DMS79 treated with DMSO at 0.1 percent for 48 hours (cell line): ENCODE data around the gene GIPC2.
"Not testable (repeated sequence)": the region's sequence is repeated elsewhere in the genome, so short reads cannot be mapped to it uniquely, and the experiment has no call there.

Source experiments
- DNase-seq: peaks from one replicate; lab custom pipeline; 2025; lab: John Stamatoyannopoulos, UW

GIPC2 gene

GRCh38 chr1:78036450-78036849 is 9.3 kb upstream of the GIPC2 start:
- DNase-seq: no peak

- DNase-seq: no peak
Measured at GRCh38 chr1:78038071-78038470, 7.7 kb upstream of the GIPC2 start.

GRCh38 chr1:78038491-78038939 is 7.3 kb upstream of the GIPC2 start:
- no peak for DNase-seq

GRCh38 chr1:78040484-78041089 is 5.2 kb upstream of the GIPC2 start:
- DNase-seq: no peak

GRCh38 chr1:78043436-78043835 is 2.3 kb upstream of the GIPC2 start:
- DNase-seq: no peak

- DNase-seq: no peak
Measured at GRCh38 chr1:78044796-78045562, 787 bp upstream of the GIPC2 start.

GRCh38 chr1:78045563-78045925 is 222 bp upstream of the GIPC2 start:
- no peak for DNase-seq

GRCh38 chr1:78047106-78047505 is 1.3 kb downstream of the GIPC2 start:
- no peak for DNase-seq

- no peak for DNase-seq
Measured at GRCh38 chr1:78047631-78048030, 1.9 kb downstream of the GIPC2 start.

- DNase-seq: no peak
Measured at GRCh38 chr1:78048446-78048845, 2.7 kb downstream of the GIPC2 start.

GRCh38 chr1:78049396-78049795 is 3.6 kb downstream of the GIPC2 start:
- no peak for DNase-seq

- no peak for DNase-seq
Measured at GRCh38 chr1:78051005-78051404, 5.2 kb downstream of the GIPC2 start.

- DNase-seq: no peak
Measured at GRCh38 chr1:78052685-78053405, 7.1 kb downstream of the GIPC2 start.

GRCh38 chr1:78053498-78053897 is 7.7 kb downstream of the GIPC2 start:
- no peak for DNase-seq

GRCh38 chr1:78054559-78054958 is 8.8 kb downstream of the GIPC2 start:
- no peak for DNase-seq

GRCh38 chr1:78054972-78055371 is 9.2 kb downstream of the GIPC2 start:
- DNase-seq: no peak

- no peak for DNase-seq
Measured at GRCh38 chr1:78055565-78056132, 9.9 kb downstream of the GIPC2 start.

GRCh38 chr1:78058670-78059069 is 12.9 kb downstream of the GIPC2 start:
- no peak for DNase-seq

GRCh38 chr1:78060857-78061563 is 15.2 kb downstream of the GIPC2 start:
- no peak for DNase-seq

- no peak for DNase-seq
Measured at GRCh38 chr1:78061825-78062523, 16.2 kb downstream of the GIPC2 start.

GRCh38 chr1:78064886-78065285 is 19.1 kb downstream of the GIPC2 start:
- DNase-seq: not testable (repeated sequence)
